Kidney (tissue), 14 donors: ENCODE measurements around the gene CDK15. TPM values are rescaled to one million over a fixed set of nuclear protein-coding genes. Genes with fewer than 3 reads are reported as not detected.

Experiments used
- DNase-seq, 5 donors: peaks; one replicate each; pipeline ENCODE4 v3.0.0-alpha.2; 2013 to 2020
- FAIRE-seq: peaks from 2 replicates; lab custom pipeline; 2012; peaks lifted over from hg19 to GRCh38; lab: Jason Lieb, UNC
- H3K27ac ChIP-seq, 2 donors: one replicate each; pipeline ENCODE4 v1.7.0; 2013; ENCODE audit warnings: low read depth in 2 of 2, low read length in 2 of 2, inconsistent platforms in 1 of 2
- H3K27me3 ChIP-seq: one replicate; pipeline ENCODE4 v1.7.1; 2013; ENCODE audit warnings: low read length, inconsistent platforms; ENCODE audit not compliant: control insufficient read depth, insufficient read depth
- H3K36me3 ChIP-seq, 3 donors: one replicate each; pipeline versions ENCODE4 v1.7.0 to v1.7.1; 2013; ENCODE audit warnings: low read length in 3 of 3, control low read depth in 1 of 3, inconsistent platforms in 1 of 3; ENCODE audit not compliant: insufficient read depth in 3 of 3, control insufficient read depth in 2 of 3
- H3K4me1 ChIP-seq, 3 donors: one replicate each; pipeline versions ENCODE4 v1.7.0 to v1.7.1; 2013; ENCODE audit warnings: low read length in 3 of 3, inconsistent platforms in 1 of 3, low read depth in 1 of 3; ENCODE audit not compliant: control insufficient read depth in 2 of 3, insufficient read depth in 2 of 3
- H3K4me3 ChIP-seq, 3 donors: one replicate each; pipeline versions ENCODE4 v1.7.0 to v1.8.1; 2013; ENCODE audit warnings: low read length in 3 of 3, control low read depth in 1 of 3, inconsistent platforms in 1 of 3
- H3K9ac ChIP-seq, 3 donors: one replicate each; pipeline versions ENCODE4 v1.7.0 to v1.7.1; 2013; ENCODE audit warnings: low read length in 3 of 3, control low read depth in 1 of 3, inconsistent platforms in 1 of 3
- H3K9me3 ChIP-seq, 3 donors: one replicate each; pipeline versions ENCODE4 v1.7.0 to v1.7.1; 2013; ENCODE audit warnings: low read length in 3 of 3, control low read depth in 1 of 3, inconsistent platforms in 1 of 3; ENCODE audit not compliant: control insufficient read depth in 2 of 3, insufficient read depth in 1 of 3
- CTCF ChIP-seq: IDR thresholded peaks from 3 replicates; pipeline ENCODE4 v1.5.1; 2012; ENCODE audit warnings: mild to moderate bottlenecking, moderate library complexity, borderline replicate concordance; ENCODE audit not compliant: insufficient read depth; ENCODE audit errors: extremely low read depth
- intact Hi-C: fragments of 100-400 bp; cut with DNase I; formaldehyde crosslinking; loops from one replicate; pipeline ENCODE4 v1.11.1; 2022
- polyA plus RNA-seq: library from polyadenylated mRNA; stranded (reverse); fragments of 350-450 nt; fragmentation: Illumina TruSeq; extraction: RNeasy Lipid Tissue Mini Kit (QIAGEN cat#74804); gene quantifications from one replicate; pipeline ENCODE4 v1.2.3, GENCODE V29; 2014; ENCODE audit warnings: low read depth, low replicate concordance; ENCODE audit not compliant: insufficient read depth
- total RNA-seq: library from RNA; stranded (reverse); fragmentation: NEBNext Ultra II Directional; extraction: Animal tissue kit (Norgen Biotek cat#: 25700); gene quantifications from one replicate; pipeline ENCODE4 v1.2.1, GENCODE V29; 2021
- donor health status: control.
- donor health status: control.
- donor health status: control.
- donor health status: control.
- donor health status: control.
- donor health status: DM: yes; HTN: yes; CAD: no.
- donor health status: Normal renal cell carcinoma (clear cell type).

Gene CDK15
- total and polyA plus RNA-seq, 2 donors from 2014 or later = 0.11 to 2.7 TPM

GRCh38 chr2:201774546-201774945 is 31.8 kb upstream of the CDK15 start:
- intact Hi-C loops = no loop called here
- Histone ChIP-seq H3K4me1 (peaks cover 0 to 7% (median 6%) of the 10 kb centered on the region in 3 donors), H3K9me3 (no peaks in the 10 kb centered on the region), H3K27me3 (no peaks in the 10 kb centered on the region), H3K9ac (no peak overlapping the region), H3K36me3 (no peaks in the 10 kb centered on the region), H3K27ac (no peak overlapping the region), H3K4me3 (no peak overlapping the region)
- FAIRE-seq (no peak), DNase-seq (no peak)
- no peak for TF ChIP-seq CTCF

GRCh38 chr2:201775326-201775725 is 31.0 kb upstream of the CDK15 start:
- peaks cover 0 to 7% (median 7%) of the 10 kb centered on the region in 3 donors for H3K4me1 ChIP-seq
- no peak for DNase-seq

GRCh38 chr2:201777043-201777442 is 29.3 kb upstream of the CDK15 start:
- no peak for TF ChIP-seq CTCF
- H3K9me3 ChIP-seq = no peaks in the 10 kb centered on the region
- H3K4me3 ChIP-seq = no peak overlapping the region
- no peak for FAIRE-seq
- DNase-seq = no peak
- H3K36me3 ChIP-seq = no peaks in the 10 kb centered on the region
- no peak overlapping the region for H3K27ac ChIP-seq
- peaks cover 0 to 7% (median 7%) of the 10 kb centered on the region in 3 donors for H3K4me1 ChIP-seq
- no peaks in the 10 kb centered on the region for H3K27me3 ChIP-seq
- intact Hi-C loops = no loop called here
- H3K9ac ChIP-seq = no peak overlapping the region

More at GRCh38 chr2:201775326-201775725, 31.0 kb upstream of the CDK15 start:
- Histone ChIP-seq H3K9ac (no peak overlapping the region), H3K4me3 (no peak overlapping the region), H3K36me3 (no peaks in the 10 kb centered on the region), H3K27ac (no peak overlapping the region), H3K9me3 (no peaks in the 10 kb centered on the region), H3K27me3 (no peaks in the 10 kb centered on the region)
- TF ChIP-seq CTCF = no peak
- no peak for FAIRE-seq
- intact Hi-C loops = no loop called here

- Histone ChIP-seq H3K9ac (no peak overlapping the region), H3K4me3 (no peak overlapping the region), H3K27ac (no peak overlapping the region), H3K9me3 (no peaks in the 10 kb centered on the region), H3K27me3 (no peaks in the 10 kb centered on the region), H3K36me3 (no peaks in the 10 kb centered on the region), H3K4me1 (peaks cover 0 to 7% (median 7%) of the 10 kb centered on the region in 3 donors)
- DNase-seq (no peak), FAIRE-seq (no peak)
- TF ChIP-seq CTCF = no peak
- intact Hi-C loops = no loop called here
Measured at GRCh38 chr2:201777869-201778268, 28.5 kb upstream of the CDK15 start.
